Right lung (tissue), 10 donors: ENCODE measurements around the gene RASAL3. TPM values are rescaled to one million over a fixed set of nuclear protein-coding genes. Genes with fewer than 3 reads are reported as not detected.
"Not testable (repeated sequence)": the region's sequence is repeated elsewhere in the genome, so short reads cannot be mapped to it uniquely, and the experiment has no call there.

Experiments used
- DNase-seq, 2 donors: peaks; one replicate each; pipeline ENCODE4 v3.0.0-alpha.2; 2013
- long read RNA-seq, 8 donors: transcript quantifications; one replicate each; lab custom pipeline, GENCODE V29; 2026
- polyA plus RNA-seq, 5 donors: library from polyadenylated mRNA; unstranded; fragments of 120-200 nt; gene quantifications; one replicate each; pipeline versions ENCODE4 v1.2.1 to v1.2.3, GENCODE V29; 2013; ENCODE audit warnings: inconsistent platforms in 1 of 5, low replicate concordance in 1 of 5; ENCODE audit not compliant: insufficient read length in 5 of 5, insufficient read depth in 1 of 5

RASAL3 gene
- 1 to 10 TPM; 1.9 to 3.6 (median 3.3) TPM for polyA plus RNA-seq
- long read RNA-seq, donor 1 = 0 reads
- long read RNA-seq, donor 2 = 0 reads
- long read RNA-seq, donor 3 = 0 reads
- long read RNA-seq, donor 4 = 0 reads
- long read RNA-seq, donor 5 = 0 reads
- long read RNA-seq, donor 6 = 0 reads
- long read RNA-seq, donor 7, partial matches to known transcripts = 0 of 1 reads
- long read RNA-seq, donor 7, other reads (novel, unspliced or antisense) = 0 of 1 reads
- long read RNA-seq, donor 8 = 0 reads

GRCh38 chr19:15464394-15465385 lies at the start of gene RASAL3:
RASAL3 (minus strand) TSS chr19:15464544; CDS start chr19:15464358, 186 bp downstream.
- DNase-seq = no peak

- no peak for DNase-seq
These were observed 47.5 kb upstream of the RASAL3 start for GRCh38 chr19:15511671-15512424.

- DNase-seq = no peak
These were observed 43.8 kb upstream of the RASAL3 start, which contains the start of gene CYP4F22 for GRCh38 chr19:15508035-15508710. CYP4F22 (plus strand) TSS chr19:15508525; CDS start chr19:15525337, 16,812 bp downstream.

DNA sequence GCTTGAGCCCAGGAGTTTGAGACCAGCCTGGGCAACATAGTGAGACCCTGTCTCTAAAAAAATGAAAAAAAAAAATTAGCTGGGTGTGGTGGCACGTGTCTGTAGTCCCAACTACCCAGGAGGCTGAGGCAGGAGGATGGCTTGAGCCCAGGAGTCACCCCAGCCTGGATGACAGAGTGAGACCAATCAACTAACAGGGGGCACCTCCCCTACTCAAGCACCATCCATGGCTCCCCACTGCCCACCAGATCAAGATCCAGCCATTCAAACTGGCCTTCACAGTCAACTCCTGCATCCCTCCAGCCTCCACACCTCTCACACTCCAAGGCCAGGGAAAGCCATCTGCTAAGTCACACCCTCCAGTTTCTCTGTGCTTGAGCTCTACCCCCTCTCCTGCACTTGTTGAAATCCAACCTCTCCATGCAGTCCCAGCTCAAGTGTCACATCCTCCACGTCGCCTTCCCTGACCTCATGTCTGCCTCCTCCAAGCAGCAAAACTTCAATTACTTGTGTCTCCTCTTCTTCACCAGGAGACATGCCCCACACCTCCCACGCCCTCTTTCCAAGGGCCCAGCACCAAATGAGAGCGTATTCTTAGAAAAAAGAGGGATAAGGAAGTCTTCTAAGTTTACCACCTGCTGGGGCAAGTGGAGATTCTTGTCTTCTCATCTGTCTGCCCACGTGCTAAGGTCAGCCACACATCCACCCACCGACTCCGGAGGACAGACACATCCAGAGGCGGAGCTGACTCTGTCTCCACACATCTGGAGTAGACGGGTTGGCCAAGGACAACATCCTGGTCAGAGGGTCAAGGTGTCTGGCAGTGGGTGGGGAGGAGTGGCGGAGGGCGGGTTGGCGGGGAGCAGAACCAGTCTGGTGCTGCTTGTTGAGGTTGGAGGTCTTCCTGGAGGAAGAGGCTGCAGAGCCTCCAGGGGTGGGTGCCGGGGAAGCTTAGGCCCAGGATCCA lies 43.0 kb upstream of the RASAL3 start:
- no peak for DNase-seq

DNA sequence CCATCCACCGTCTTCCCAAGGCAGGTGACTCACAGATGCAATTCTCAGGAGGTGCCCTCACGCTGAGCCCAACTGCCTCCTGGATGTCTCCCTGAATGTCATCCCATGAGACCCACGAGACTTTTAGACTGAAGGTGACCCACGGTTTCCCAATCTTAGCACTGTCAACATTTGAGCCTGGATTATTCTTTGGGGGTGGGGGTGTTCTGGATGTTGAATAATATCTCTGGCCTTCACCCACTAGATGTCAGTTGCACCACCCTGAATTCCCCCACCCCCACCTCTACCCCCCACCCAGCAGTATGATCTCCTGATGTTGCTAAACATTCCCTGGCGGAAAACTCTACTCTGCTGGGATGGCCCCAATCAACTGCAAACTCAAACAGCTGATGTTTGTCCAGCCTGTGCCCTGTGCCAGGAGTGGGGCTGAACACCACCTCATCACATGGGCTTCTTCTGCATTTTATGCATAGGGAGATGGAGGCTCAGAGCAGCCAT lies 41.8 kb upstream of the RASAL3 start:
- no peak for DNase-seq

GRCh38 chr19:15502264-15502663 lies 37.9 kb upstream of the RASAL3 start:
- DNase-seq = no peak

GRCh38 chr19:15501596-15501995 lies 37.3 kb upstream of the RASAL3 start:
- no peak for DNase-seq

DNA sequence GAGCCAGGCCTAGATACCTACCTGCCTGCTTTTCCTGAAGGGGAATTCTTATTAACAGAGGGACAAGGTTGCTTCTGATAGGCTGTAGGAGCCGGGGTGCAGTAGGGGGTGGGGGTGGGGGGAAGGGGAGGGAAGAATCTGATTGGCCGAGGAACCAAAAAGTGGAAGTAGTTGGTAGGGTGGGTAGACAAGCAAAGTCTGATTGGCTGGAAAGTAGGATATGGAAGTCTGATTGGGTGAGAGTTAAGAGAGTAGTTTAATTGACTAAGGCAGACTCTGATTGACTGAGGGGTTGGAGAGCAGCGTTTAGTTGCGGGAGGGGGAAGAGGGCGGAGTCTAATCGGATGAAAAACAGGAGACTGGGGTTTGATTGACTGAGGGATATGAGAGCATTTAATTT lies 34.6 kb upstream of the RASAL3 start:
- no peak for DNase-seq

DNA sequence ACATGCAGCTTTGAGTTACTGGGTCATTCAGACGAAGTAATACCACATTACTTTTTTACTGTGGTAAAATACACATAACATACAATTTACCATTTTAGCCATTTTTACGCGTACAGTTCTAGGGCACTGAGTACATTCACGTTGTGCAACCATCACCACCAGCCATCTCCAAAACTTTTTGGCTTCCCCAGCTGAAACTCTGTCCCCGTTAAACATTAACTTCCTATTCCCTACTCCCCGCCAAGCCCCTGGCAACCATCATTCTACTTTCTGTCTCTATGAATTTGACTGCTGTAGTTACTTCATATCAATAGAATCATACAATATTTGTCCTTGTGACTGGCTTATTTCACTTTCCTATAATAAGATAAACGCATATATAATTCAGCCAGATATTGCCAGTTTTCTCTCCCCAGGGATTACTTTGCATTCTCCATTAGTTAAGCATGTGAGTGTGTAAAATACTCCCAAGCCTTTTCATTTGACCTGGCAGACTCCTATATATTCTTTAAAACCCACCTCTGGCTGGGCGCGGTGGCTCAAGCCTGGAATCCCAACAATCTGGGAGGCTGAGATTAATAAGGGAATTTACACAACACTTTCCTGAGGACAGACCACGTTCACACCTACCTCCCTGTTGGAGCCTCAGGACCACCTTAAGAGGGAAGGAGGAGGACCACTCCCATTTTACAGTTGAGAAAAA lies 34.0 kb upstream of the RASAL3 start:
- DNase-seq = no peak

DNA sequence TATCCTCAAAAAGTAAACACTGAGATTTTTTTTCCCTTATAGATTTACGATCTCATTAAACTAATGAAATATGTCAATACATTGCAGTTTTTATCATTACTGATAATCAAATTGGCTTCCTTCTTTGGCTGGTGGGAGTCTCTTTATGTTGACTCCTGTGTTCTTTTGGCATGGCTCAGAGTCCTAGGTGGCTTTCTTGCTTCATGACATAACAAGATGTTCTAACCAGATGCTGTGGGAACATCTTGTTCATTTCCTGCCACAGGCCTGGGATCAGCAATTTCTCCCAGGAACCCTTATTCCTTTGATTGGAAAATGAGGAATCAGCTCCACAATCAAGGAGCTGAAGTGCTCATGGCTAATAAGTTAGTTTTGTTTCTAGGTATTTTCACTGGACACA lies 30.8 kb upstream of the RASAL3 start:
- DNase-seq = no peak

GRCh38 chr19:15488489-15489226 lies 24.3 kb upstream of the RASAL3 start:
- no peak for DNase-seq

DNA sequence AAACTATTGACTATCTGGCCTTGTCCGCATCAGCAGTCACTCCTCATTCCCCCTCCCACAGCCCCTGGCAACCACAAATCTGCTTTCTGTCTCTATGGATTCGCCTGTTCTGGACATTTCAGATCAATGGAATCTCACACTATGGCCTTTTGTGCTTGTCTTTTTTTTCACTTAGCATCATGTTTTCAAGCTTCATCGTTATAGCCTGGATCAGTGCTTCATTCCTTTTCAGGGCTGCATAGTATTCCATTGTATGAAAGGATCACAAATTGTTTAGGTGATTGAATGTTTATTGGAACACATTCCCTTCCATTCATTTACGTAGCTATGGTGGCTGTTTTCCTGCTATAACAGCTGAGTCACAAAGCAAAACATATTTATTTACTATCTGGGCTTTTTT lies 22.7 kb upstream of the RASAL3 start:
- no peak for DNase-seq

- not testable (repeated sequence) for DNase-seq
These were observed 21.4 kb upstream of the RASAL3 start for GRCh38 chr19:15485768-15486167.

DNA sequence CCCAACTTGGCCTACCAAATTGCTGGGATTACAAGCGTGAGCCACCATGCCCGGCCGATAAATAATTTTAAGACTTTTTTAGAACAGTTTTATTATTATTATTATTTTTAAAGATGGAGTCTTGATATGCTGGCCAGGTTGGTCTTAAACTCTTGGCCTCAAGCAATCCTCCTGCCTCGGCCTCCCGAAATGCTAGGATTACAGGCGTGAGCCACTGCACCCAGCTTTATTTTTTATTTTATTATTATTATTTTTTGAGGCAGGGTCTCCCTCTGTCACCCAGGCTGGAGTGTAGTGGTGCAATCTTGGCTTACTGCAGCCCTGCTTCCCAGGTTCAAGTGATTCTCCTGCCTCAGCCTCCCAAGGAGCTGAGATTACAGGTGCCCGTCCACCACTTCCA lies 16.7 kb upstream of the RASAL3 start:
- not testable (repeated sequence) for DNase-seq

DNA sequence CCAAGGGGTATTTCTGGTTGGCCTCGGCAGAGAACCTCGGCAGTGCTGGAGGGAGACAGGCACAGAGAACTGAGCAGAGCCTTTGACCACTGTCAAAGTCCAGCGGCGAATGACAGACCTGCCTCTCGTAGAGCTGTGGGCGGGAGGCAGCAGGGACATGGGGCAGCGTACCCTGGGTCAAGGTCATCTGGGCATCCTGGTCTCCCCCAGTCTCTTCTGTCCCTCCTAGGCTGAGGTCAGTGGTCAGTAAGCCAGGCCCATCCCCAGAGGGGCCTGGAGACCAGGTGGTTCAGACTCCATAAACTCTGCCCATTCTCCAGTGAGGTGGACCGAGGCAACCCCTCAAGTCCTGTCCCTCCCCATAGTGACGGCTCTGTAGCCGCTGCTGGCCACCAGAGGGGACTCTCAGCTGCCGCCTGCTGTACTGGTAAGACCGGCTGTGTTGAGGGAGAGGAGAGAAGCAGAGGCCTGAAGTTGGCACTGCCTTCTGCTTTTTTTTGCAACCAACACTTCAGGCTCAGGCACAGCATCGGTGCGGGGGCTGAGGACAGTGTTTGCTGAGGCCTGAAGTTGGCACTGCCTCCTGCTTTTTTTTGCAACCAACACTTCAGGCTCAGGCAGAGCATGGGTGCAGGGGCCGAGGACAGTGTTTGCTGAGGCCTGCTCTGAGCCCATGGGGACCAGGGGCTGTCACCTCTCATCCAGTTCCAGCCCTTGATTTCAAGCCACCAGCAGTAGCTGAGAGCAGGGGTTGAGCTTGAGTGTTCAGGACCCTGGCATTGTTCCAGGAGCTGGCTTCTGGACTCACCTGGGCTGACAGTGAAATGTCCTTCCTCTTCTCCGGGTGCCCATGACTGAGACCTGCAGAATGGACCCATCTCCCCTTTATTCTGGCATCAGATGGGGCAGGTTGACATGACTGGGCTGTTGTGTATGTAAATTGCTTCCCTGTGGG lies 15.3 kb upstream of the RASAL3 start, which contains the start of gene PGLYRP2:
TSS of gene PGLYRP2 (minus strand) at position 111 of the 955 bp plus-strand sequence. CDS start 130 bp downstream, outside the sequence.
- DNase-seq = peak in 1 of 2 donors; percentile 18

DNA sequence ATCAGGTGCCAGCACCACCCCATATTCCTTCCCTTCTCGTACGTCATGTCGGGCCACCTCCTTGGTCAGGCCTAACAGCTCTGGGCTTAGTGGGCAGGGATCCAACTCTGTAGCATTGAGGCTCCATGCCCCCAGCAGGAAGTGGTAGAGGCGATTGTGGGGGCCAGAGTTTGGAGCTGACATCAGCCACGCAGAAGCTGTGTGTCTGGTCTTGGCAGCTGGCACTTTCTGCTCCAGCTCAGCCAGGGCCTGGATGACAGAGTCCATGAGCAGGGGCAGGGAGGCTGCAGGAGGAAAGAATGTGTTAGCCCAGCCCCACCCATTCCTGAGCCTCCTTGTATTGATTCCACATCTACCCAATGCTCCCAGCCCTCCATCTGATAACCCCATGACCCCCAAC lies 12.0 kb upstream of the RASAL3 start:
- no peak for DNase-seq

- DNase-seq = no peak
These were observed 11.3 kb upstream of the RASAL3 start for GRCh38 chr19:15475611-15476010.
